ENCODE measurements around the gene DNAJB6. TPM values are rescaled to one million over a fixed set of nuclear protein-coding genes. Genes with fewer than 3 reads are reported as not detected.

Gene DNAJB6
- total RNA-seq, 3 donors from 2014 or later: 71.2 to 165 (median 75.0) TPM

DNA sequence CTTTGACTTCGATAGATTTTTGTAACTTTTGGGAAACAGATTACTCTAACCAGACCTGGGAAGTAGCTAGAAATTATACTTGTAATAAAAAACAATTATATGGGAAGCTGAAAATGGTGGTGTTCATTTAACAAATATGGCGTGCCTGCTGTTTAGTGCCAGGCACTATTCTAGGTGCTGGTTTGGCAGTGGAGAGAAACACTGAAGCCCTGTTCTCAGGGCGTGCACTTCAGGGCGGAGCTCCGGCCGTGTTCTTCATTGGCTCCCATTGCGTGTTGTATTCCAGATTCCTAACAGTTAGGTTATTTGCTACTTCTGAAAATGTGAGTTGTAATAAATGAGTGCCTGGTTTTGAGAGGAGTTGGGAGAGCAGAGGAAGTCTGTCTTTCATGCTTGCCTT, 38.6 kb downstream of the DNAJB6 start:
- H3K36me3 ChIP-seq (ENCODE audit: low read depth): no peaks in the 10 kb centered on the region
- DNase-seq (no peak), ATAC-seq (no peak)
- intact Hi-C loops (cut with DNase I, micrococcal nuclease): no loop called here
- no peaks in the 10 kb centered on the region for H3K4me1 ChIP-seq (ENCODE audit: low read depth)
- H3K4me3 ChIP-seq: no peak overlapping the region
- no peak for TF ChIP-seq CTCF (IDR thresholded peaks at IDR 0.05)
- H3K9me3 ChIP-seq: no peaks in the 10 kb centered on the region

- Histone ChIP-seq H3K36me3 (ENCODE audit: low read depth) (no peaks in the 10 kb centered on the region), H3K9me3 (no peaks in the 10 kb centered on the region), H3K4me1 (ENCODE audit: low read depth) (no peaks in the 10 kb centered on the region), H3K4me3 (no peak overlapping the region)
- no peak for TF ChIP-seq CTCF (IDR thresholded peaks at IDR 0.05)
- ATAC-seq (no peak), DNase-seq (no peak)
- intact Hi-C loops (cut with DNase I, micrococcal nuclease): no loop called here
These were observed 40.8 kb downstream of the DNAJB6 start for GRCh38 chr7:157377436-157378124.

DNA sequence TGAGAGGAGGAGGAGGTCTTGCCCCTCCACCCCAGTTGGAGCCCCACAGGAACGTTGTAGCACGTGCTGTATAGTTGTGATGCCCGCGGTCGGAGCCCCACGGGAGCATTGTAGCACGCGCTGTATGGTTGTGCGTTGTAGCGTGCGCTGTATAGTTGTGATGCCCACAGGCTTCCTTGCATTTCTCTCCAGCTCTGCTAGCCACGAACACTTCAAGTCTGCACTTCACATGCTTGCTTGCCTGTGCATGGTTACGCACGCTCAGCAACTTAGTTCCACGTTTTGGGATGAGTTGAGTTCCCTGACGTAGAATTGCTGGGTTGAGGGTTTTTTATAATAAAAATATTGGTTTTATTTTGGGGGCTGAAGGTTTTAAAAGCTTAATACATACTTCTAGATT, 41.6 kb downstream of the DNAJB6 start:
- intact Hi-C loops (cut with DNase I, micrococcal nuclease): no loop called here
- no peaks in the 10 kb centered on the region for H3K9me3 ChIP-seq
- no peak for ATAC-seq

DNA sequence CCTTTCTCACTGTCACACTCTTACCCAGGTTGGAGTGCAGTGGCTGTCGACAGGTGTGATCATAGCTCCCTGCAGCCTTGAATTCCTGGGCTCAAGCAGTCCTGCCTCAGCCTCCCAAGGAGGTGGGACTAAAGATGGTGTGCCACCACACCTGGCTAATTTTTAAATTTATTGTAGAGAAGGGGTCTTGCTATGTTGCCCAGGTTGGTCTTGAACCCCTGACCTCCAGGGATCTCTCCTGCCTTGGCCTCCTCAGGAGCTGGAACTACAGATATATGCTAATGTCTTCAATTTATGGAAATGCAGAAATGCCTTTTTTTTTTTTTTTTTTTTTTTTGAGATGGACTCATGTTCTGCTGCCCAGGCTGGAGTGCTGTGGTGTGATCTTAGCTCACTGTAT, 42.7 kb downstream of the DNAJB6 start:
- no peak for ATAC-seq
- H3K4me3 ChIP-seq: no peak overlapping the region
- no peaks in the 10 kb centered on the region for H3K9me3 ChIP-seq
- H3K36me3 ChIP-seq (ENCODE audit: low read depth): no peaks in the 10 kb centered on the region
- intact Hi-C loops (cut with DNase I, micrococcal nuclease): no loop called here
- TF ChIP-seq CTCF (IDR thresholded peaks at IDR 0.05): no peak
- no peak for DNase-seq
- H3K4me1 ChIP-seq (ENCODE audit: low read depth): peaks cover 6% of the 10 kb centered on the region

More for the DNA sequence above, 41.6 kb downstream of the DNAJB6 start:
- TF ChIP-seq CTCF (IDR thresholded peaks at IDR 0.05): no peak
- Histone ChIP-seq H3K4me1 (ENCODE audit: low read depth) (no peaks in the 10 kb centered on the region), H3K4me3 (no peak overlapping the region), H3K36me3 (ENCODE audit: low read depth) (no peaks in the 10 kb centered on the region)
- DNase-seq: no peak

GRCh38 chr7:157380416-157380815, 43.6 kb downstream of the DNAJB6 start:
- Histone ChIP-seq H3K9me3 (no peaks in the 10 kb centered on the region), H3K36me3 (ENCODE audit: low read depth) (no peaks in the 10 kb centered on the region), H3K4me3 (no peak overlapping the region), H3K4me1 (ENCODE audit: low read depth) (peaks cover 8% of the 10 kb centered on the region)
- DNase-seq (no peak), ATAC-seq (no peak)
- no peak for TF ChIP-seq CTCF (IDR thresholded peaks at IDR 0.05)
- intact Hi-C loops (cut with DNase I, micrococcal nuclease): no loop called here

GRCh38 chr7:157383868-157384267, 47.1 kb downstream of the DNAJB6 start:
- H3K36me3 ChIP-seq (ENCODE audit: low read depth): no peaks in the 10 kb centered on the region
- no peak overlapping the region for H3K4me3 ChIP-seq
- intact Hi-C loops (cut with DNase I, micrococcal nuclease): no loop called here
- H3K4me1 ChIP-seq (ENCODE audit: low read depth): peaks cover 15% of the 10 kb centered on the region
- no peaks in the 10 kb centered on the region for H3K9me3 ChIP-seq
- ATAC-seq (no peak), DNase-seq (no peak)
- no peak for TF ChIP-seq CTCF (IDR thresholded peaks at IDR 0.05)
